HepG2 (cell line): ENCODE data around the gene PRCD. TPM values are rescaled to one million over a fixed set of nuclear protein-coding genes. Genes with fewer than 3 reads are reported as not detected.
A peak's percentile ranks its signal among the peaks of the same experiment; 100 is the strongest.

Experiments used
- CREM ChIP-seq, 2 experiments: sonication (generic) in 1 of 2; formaldehyde crosslinking in 1 of 2; IDR thresholded peaks; 2 replicates each; pipeline versions ENCODE4 v1.4.0 to v1.6.1; 2016 to 2020; ENCODE audit warnings: antibody characterized with exemption in 1 of 2, mild to moderate bottlenecking in 1 of 2, missing genetic modification reagents in 1 of 2
- HNF4G ChIP-seq, 2 experiments: sonication (generic) in 1 of 2; formaldehyde crosslinking in 1 of 2; IDR thresholded peaks; 2 replicates each; pipeline versions ENCODE4 v1.4.0 to v1.6.1; 2011 to 2020; ENCODE audit warnings: borderline replicate concordance in 2 of 2, low read depth in 2 of 2, mild to moderate bottlenecking in 2 of 2, low read length in 1 of 2, missing genetic modification reagents in 1 of 2, moderate library complexity in 1 of 2
- HOXA3 ChIP-seq: sonication (generic); formaldehyde crosslinking; IDR thresholded peaks from 2 replicates; pipeline ENCODE4 v1.5.0; 2020; ENCODE audit warnings: missing genetic modification reagents
- HOXA5 ChIP-seq: sonication (generic); formaldehyde crosslinking; IDR thresholded peaks from 2 replicates; pipeline ENCODE4 v1.4.0; 2020; ENCODE audit warnings: missing genetic modification reagents
- JUNB ChIP-seq: sonication (generic); formaldehyde crosslinking; IDR thresholded peaks from 2 replicates; pipeline ENCODE4 v1.8.0; 2022; ENCODE audit warnings: missing genetic modification reagents, mild to moderate bottlenecking, borderline replicate concordance
- KLF11 ChIP-seq: IDR thresholded peaks from 2 replicates; pipeline ENCODE4 v1.6.1; 2016; ENCODE audit warnings: missing compliant biosample characterization
- LCORL ChIP-seq, 2 experiments: fragments of 450-650 bp in 1 of 2; sonication (generic) in 1 of 2; formaldehyde crosslinking in 1 of 2; IDR thresholded peaks; 2 replicates each; pipeline versions ENCODE4 v1.5.0 to v1.6.1; 2017 to 2020; ENCODE audit warnings: antibody characterized with exemption in 1 of 2, missing genetic modification reagents in 1 of 2
- NAIF1 ChIP-seq: sonication (generic); formaldehyde crosslinking; IDR thresholded peaks from 2 replicates; pipeline ENCODE4 v1.5.0; 2020; ENCODE audit warnings: mild to moderate bottlenecking, missing genetic modification reagents, borderline replicate concordance
- PBX2 ChIP-seq: IDR thresholded peaks from 2 replicates; pipeline ENCODE4 v1.6.1; 2016; ENCODE audit warnings: control low read depth
- ZBTB21 ChIP-seq: sonication (generic); formaldehyde crosslinking; IDR thresholded peaks from 2 replicates; pipeline ENCODE4 v1.4.0; 2020; ENCODE audit warnings: missing genetic modification reagents
- ZBTB7A ChIP-seq: sonication (generic); formaldehyde crosslinking; IDR thresholded peaks from 2 replicates; pipeline ENCODE4 v1.8.0; 2022; ENCODE audit warnings: mild to moderate bottlenecking, missing genetic modification reagents
- ZNF776 ChIP-seq: sonication (generic); formaldehyde crosslinking; IDR thresholded peaks from 2 replicates; pipeline ENCODE4 v1.4.0; 2020; ENCODE audit warnings: mild to moderate bottlenecking, missing genetic modification reagents
- polyA plus RNA-seq, 8 experiments: library from polyadenylated mRNA; depleted of rRNA in 3 of 8; stranded (reverse) in 7 of 8; unstranded in 1 of 8; fragments of >200 nt; fragmentation: Illumina TruSeq in 4 of 8; extraction: Trizol in 4 of 8; gene quantifications; 2 replicates each; pipeline versions ENCODE4 v1.2.1 to v1.2.3, GENCODE V29; 2011 to 2016; ENCODE audit warnings: low read depth in 4 of 8, missing spikeins in 1 of 8, mixed read lengths in 1 of 8; ENCODE audit not compliant: insufficient read depth in 1 of 8
- total RNA-seq, 5 experiments: library from RNA; depleted of rRNA; stranded (reverse); fragments of >200 nt; fragmentation: Illumina TruSeq; extraction: Trizol; gene quantifications; 2 replicates each; pipeline ENCODE4 v1.2.3, GENCODE V29; 2016; ENCODE audit warnings: low read depth in 1 of 5
- TF ChIP-seq, protein P1 (sequence below), 2 experiments: fragments of 450-650 bp in 1 of 2; sonication (generic) in 1 of 2; formaldehyde crosslinking in 1 of 2; IDR thresholded peaks; 2 replicates each; pipeline versions ENCODE4 v1.6.1 to v1.8.0; 2016 to 2022; ENCODE audit warnings: antibody characterized with exemption in 1 of 2, mild to moderate bottlenecking in 1 of 2, missing genetic modification reagents in 1 of 2
- TF ChIP-seq, protein P2 (sequence below): IDR thresholded peaks from 2 replicates; pipeline ENCODE4 v1.6.1; 2016; ENCODE audit warnings: mild to moderate bottlenecking
- TF ChIP-seq, protein P3 (sequence below): sonication (generic); formaldehyde crosslinking; IDR thresholded peaks from 2 replicates; pipeline ENCODE4 v1.4.0; 2020; ENCODE audit warnings: mild to moderate bottlenecking, missing genetic modification reagents

The PRCD gene
- total and polyA plus RNA-seq, 2 of the 13 experiments (the other 11 are each of a cell fraction or from before 2014, with no cell fraction given), result 0.51 TPM; not detected in 1

DNA sequence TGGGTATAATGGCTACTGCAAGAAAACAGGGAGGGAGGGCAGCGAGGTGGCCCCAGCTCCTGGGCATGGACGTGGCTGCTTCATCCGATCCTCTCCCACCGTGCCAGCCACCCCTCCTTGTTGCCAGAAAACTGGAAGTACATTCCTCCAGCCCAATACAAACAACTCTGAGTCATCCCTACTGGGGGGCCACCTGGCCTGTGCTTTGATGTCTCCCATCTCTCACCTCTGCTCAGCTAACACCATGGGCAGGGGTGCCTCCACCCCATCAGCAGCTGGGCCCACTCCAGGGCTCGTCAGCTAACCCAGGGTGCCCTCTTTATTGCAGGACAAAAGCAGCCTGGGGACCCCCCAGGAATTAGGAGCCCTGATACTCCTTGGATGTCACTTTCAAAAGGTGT lies 40.6 kb upstream of the PRCD start (continued):
- TF ChIP-seq CREM (IDR thresholded peaks at IDR 0.05) (peak; percentile 76), CREM (CRISPR knock-in tag; IDR thresholded peaks at IDR 0.05) (no peak), ZBTB7A (CRISPR knock-in tag) (0 out of 2 replicates have a peak, but pooled peaks have one; percentile 57), LCORL (IDR thresholded peaks at IDR 0.05) (peak; percentile 38; the same call in 1 of the 2 replicates), LCORL (CRISPR knock-in tag; IDR thresholded peaks at IDR 0.05) (peak; percentile 99), ZNF776 (no peak), NAIF1 (no peak), PBX2 (CRISPR knock-in tag) (no peak), HNF4G (IDR thresholded peaks at IDR 0.05; ENCODE audit: borderline replicate concordance, low read depth, low read length) (peak; percentile 59; the same call in 1 of the 2 replicates), HNF4G (CRISPR knock-in tag; IDR thresholded peaks at IDR 0.05; ENCODE audit: borderline replicate concordance, low read depth) (0 out of 2 replicates have a peak, but pooled peaks have one; percentile 35), HOXA5 (CRISPR knock-in tag) (0 out of 2 replicates have a peak, but pooled peaks have one; percentile 36), KLF11 (CRISPR knock-in tag) (no peak), HOXA3 (CRISPR knock-in tag) (peak; percentile 82), ZBTB21 (CRISPR knock-in tag) (0 out of 2 replicates have a peak, but pooled peaks have one; percentile 24), JUNB (CRISPR knock-in tag) (peak; percentile 96)
- TF ChIP-seq, protein P1, sequence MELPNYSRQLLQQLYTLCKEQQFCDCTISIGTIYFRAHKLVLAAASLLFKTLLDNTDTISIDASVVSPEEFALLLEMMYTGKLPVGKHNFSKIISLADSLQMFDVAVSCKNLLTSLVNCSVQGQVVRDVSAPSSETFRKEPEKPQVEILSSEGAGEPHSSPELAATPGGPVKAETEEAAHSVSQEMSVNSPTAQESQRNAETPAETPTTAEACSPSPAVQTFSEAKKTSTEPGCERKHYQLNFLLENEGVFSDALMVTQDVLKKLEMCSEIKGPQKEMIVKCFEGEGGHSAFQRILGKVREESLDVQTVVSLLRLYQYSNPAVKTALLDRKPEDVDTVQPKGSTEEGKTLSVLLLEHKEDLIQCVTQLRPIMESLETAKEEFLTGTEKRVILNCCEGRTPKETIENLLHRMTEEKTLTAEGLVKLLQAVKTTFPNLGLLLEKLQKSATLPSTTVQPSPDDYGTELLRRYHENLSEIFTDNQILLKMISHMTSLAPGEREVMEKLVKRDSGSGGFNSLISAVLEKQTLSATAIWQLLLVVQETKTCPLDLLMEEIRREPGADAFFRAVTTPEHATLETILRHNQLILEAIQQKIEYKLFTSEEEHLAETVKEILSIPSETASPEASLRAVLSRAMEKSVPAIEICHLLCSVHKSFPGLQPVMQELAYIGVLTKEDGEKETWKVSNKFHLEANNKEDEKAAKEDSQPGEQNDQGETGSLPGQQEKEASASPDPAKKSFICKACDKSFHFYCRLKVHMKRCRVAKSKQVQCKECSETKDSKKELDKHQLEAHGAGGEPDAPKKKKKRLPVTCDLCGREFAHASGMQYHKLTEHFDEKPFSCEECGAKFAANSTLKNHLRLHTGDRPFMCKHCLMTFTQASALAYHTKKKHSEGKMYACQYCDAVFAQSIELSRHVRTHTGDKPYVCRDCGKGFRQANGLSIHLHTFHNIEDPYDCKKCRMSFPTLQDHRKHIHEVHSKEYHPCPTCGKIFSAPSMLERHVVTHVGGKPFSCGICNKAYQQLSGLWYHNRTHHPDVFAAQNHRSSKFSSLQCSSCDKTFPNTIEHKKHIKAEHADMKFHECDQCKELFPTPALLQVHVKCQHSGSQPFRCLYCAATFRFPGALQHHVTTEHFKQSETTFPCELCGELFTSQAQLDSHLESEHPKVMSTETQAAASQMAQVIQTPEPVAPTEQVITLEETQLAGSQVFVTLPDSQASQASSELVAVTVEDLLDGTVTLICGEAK (IDR thresholded peaks at IDR 0.05), result no peak
- TF ChIP-seq, protein P1 (CRISPR knock-in tag; IDR thresholded peaks at IDR 0.05), result peak; percentile 77
- TF ChIP-seq, protein P2, sequence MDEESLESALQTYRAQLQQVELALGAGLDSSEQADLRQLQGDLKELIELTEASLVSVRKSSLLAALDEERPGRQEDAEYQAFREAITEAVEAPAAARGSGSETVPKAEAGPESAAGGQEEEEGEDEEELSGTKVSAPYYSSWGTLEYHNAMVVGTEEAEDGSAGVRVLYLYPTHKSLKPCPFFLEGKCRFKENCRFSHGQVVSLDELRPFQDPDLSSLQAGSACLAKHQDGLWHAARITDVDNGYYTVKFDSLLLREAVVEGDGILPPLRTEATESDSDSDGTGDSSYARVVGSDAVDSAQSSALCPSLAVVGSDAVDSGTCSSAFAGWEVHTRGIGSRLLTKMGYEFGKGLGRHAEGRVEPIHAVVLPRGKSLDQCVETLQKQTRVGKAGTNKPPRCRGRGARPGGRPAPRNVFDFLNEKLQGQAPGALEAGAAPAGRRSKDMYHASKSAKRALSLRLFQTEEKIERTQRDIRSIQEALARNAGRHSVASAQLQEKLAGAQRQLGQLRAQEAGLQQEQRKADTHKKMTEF (CRISPR knock-in tag), result peak; percentile 95
- TF ChIP-seq, protein P3, sequence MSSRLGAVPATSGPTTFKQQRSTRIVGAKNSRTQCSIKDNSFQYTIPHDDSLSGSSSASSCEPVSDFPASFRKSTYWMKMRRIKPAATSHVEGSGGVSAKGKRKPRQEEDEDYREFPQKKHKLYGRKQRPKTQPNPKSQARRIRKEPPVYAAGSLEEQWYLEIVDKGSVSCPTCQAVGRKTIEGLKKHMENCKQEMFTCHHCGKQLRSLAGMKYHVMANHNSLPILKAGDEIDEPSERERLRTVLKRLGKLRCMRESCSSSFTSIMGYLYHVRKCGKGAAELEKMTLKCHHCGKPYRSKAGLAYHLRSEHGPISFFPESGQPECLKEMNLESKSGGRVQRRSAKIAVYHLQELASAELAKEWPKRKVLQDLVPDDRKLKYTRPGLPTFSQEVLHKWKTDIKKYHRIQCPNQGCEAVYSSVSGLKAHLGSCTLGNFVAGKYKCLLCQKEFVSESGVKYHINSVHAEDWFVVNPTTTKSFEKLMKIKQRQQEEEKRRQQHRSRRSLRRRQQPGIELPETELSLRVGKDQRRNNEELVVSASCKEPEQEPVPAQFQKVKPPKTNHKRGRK, result no peak
